ENCODE data around the gene SYPL1.

The SYPL1 gene

GRCh38 chr7:106121189-106121810 lies 9.2 kb upstream of the SYPL1 start:
- no peak for DNase-seq

- DNase-seq, result no peak
These were observed 8.4 kb upstream of the SYPL1 start for GRCh38 chr7:106120500-106120899.

GRCh38 chr7:106119719-106120118 lies 7.6 kb upstream of the SYPL1 start:
- no peak for DNase-seq

GRCh38 chr7:106117786-106118544 lies 5.9 kb upstream of the SYPL1 start:
- DNase-seq, result no peak

GRCh38 chr7:106116161-106116704 lies 4.1 kb upstream of the SYPL1 start:
- DNase-seq, result no peak

GRCh38 chr7:106114716-106115383 lies 2.7 kb upstream of the SYPL1 start:
- DNase-seq, result no peak

GRCh38 chr7:106112972-106113421 lies 885 bp upstream of the SYPL1 start:
- no peak for DNase-seq

GRCh38 chr7:106111655-106112117 lies 426 bp downstream of the SYPL1 start:
- peak; percentile 58 for DNase-seq

GRCh38 chr7:106110885-106111654 lies 1.0 kb downstream of the SYPL1 start:
- DNase-seq, result no peak

- no peak for DNase-seq
These were observed 1.9 kb downstream of the SYPL1 start for GRCh38 chr7:106110238-106110560.

- no peak for DNase-seq
These were observed 2.4 kb downstream of the SYPL1 start for GRCh38 chr7:106109521-106110237.

- DNase-seq, result no peak
These were observed 3.1 kb downstream of the SYPL1 start for GRCh38 chr7:106108991-106109390.

- DNase-seq, result no peak
These were observed 7.3 kb downstream of the SYPL1 start for GRCh38 chr7:106104721-106105260.

- DNase-seq, result no peak
These were observed 9.6 kb downstream of the SYPL1 start for GRCh38 chr7:106102387-106102966.

GRCh38 chr7:106101726-106102125 lies 10.4 kb downstream of the SYPL1 start:
- DNase-seq, result no peak

GRCh38 chr7:106100863-106101629 lies 11.1 kb downstream of the SYPL1 start:
- DNase-seq, result no peak

GRCh38 chr7:106099539-106099938 lies 12.6 kb downstream of the SYPL1 start:
- DNase-seq, result no peak

GRCh38 chr7:106098889-106099288 lies 13.2 kb downstream of the SYPL1 start:
- no peak for DNase-seq

- no peak for DNase-seq
These were observed 16.5 kb downstream of the SYPL1 start for GRCh38 chr7:106095634-106096033.

- DNase-seq, result no peak
These were observed 17.3 kb downstream of the SYPL1 start for GRCh38 chr7:106094780-106095179.

GRCh38 chr7:106092204-106092603 lies 19.9 kb downstream of the SYPL1 start:
- no peak for DNase-seq

Measured in amniotic stem cell (primary cell).